ENCODE results near the gene IL1RN. TPM values are rescaled to one million over a fixed set of nuclear protein-coding genes. Genes with fewer than 3 reads are reported as not detected.
A peak's percentile ranks its signal among the peaks of the same experiment; 100 is the strongest.

IL1RN gene
- total RNA-seq, 1 donor from 2014 or later, result not detected

- Mint-ChIP-seq H3K27ac (ENCODE audit: unreplicated experiment) (no peak overlapping the region), H3K27me3 (ENCODE audit: unreplicated experiment) (peaks cover 45% of the 10 kb centered on the region), H3K4me3 (ENCODE audit: unreplicated experiment) (no peak overlapping the region), H3K4me1 (ENCODE audit: unreplicated experiment) (no peaks in the 10 kb centered on the region), H3K36me3 (ENCODE audit: unreplicated experiment) (no peaks in the 10 kb centered on the region), H3K9me3 (ENCODE audit: unreplicated experiment) (no peaks in the 10 kb centered on the region)
- TF ChIP-seq, protein P1, sequence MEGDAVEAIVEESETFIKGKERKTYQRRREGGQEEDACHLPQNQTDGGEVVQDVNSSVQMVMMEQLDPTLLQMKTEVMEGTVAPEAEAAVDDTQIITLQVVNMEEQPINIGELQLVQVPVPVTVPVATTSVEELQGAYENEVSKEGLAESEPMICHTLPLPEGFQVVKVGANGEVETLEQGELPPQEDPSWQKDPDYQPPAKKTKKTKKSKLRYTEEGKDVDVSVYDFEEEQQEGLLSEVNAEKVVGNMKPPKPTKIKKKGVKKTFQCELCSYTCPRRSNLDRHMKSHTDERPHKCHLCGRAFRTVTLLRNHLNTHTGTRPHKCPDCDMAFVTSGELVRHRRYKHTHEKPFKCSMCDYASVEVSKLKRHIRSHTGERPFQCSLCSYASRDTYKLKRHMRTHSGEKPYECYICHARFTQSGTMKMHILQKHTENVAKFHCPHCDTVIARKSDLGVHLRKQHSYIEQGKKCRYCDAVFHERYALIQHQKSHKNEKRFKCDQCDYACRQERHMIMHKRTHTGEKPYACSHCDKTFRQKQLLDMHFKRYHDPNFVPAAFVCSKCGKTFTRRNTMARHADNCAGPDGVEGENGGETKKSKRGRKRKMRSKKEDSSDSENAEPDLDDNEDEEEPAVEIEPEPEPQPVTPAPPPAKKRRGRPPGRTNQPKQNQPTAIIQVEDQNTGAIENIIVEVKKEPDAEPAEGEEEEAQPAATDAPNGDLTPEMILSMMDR (IDR thresholded peaks at IDR 0.05), result no peak
- peak; percentile 70 for DNase-seq (ENCODE audit: extremely low spot score, unreplicated experiment)
Measured at GRCh38 chr2:113117541-113118262, 9.7 kb upstream of the IL1RN start.

DNA sequence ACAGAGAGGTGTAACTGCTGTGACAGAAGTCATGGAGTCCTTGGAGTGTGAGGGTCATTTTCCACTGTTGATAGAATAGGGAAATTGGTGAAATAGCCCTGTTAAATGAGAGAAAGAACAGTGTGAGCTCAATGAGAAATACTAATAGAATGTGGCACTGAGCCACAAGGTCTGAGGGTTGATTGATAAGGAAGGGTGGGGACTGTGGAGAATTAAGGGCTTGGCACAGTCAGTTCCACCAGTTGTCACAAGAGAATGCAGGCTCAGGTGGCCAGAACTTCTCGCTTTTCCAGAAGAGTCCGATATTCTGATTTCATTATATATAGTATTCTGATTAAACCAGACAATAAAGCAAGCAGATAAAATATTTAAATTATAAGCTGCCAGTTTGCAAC, 9.1 kb upstream of the IL1RN start:
- TF ChIP-seq, protein P1 (IDR thresholded peaks at IDR 0.05), result no peak
- no peaks in the 10 kb centered on the region for H3K4me1 Mint-ChIP-seq (ENCODE audit: unreplicated experiment)
- no peaks in the 10 kb centered on the region for H3K36me3 Mint-ChIP-seq (ENCODE audit: unreplicated experiment)
- peaks cover 48% of the 10 kb centered on the region for H3K27me3 Mint-ChIP-seq (ENCODE audit: unreplicated experiment)
- no peaks in the 10 kb centered on the region for H3K9me3 Mint-ChIP-seq (ENCODE audit: unreplicated experiment)
- DNase-seq (ENCODE audit: extremely low spot score, unreplicated experiment), result no peak
- H3K27ac Mint-ChIP-seq (ENCODE audit: unreplicated experiment), result no peak overlapping the region
- no peak overlapping the region for H3K4me3 Mint-ChIP-seq (ENCODE audit: unreplicated experiment)

GRCh38 chr2:113119111-113119510, 8.3 kb upstream of the IL1RN start:
- Mint-ChIP-seq H3K4me3 (ENCODE audit: unreplicated experiment) (no peak overlapping the region), H3K9me3 (ENCODE audit: unreplicated experiment) (no peaks in the 10 kb centered on the region), H3K27me3 (ENCODE audit: unreplicated experiment) (peaks cover 55% of the 10 kb centered on the region), H3K27ac (ENCODE audit: unreplicated experiment) (no peak overlapping the region), H3K4me1 (ENCODE audit: unreplicated experiment) (no peaks in the 10 kb centered on the region), H3K36me3 (ENCODE audit: unreplicated experiment) (no peaks in the 10 kb centered on the region)
- DNase-seq (ENCODE audit: extremely low spot score, unreplicated experiment), result no peak
- TF ChIP-seq, protein P1 (IDR thresholded peaks at IDR 0.05), result no peak

GRCh38 chr2:113120861-113121260, 6.5 kb upstream of the IL1RN start:
- no peak overlapping the region for H3K27ac Mint-ChIP-seq (ENCODE audit: unreplicated experiment)
- H3K36me3 Mint-ChIP-seq (ENCODE audit: unreplicated experiment), result no peaks in the 10 kb centered on the region
- no peaks in the 10 kb centered on the region for H3K9me3 Mint-ChIP-seq (ENCODE audit: unreplicated experiment)
- TF ChIP-seq, protein P1 (IDR thresholded peaks at IDR 0.05), result no peak
- DNase-seq (ENCODE audit: extremely low spot score, unreplicated experiment), result no peak
- H3K27me3 Mint-ChIP-seq (ENCODE audit: unreplicated experiment), result peaks cover 58% of the 10 kb centered on the region
- H3K4me3 Mint-ChIP-seq (ENCODE audit: unreplicated experiment), result no peak overlapping the region
- no peaks in the 10 kb centered on the region for H3K4me1 Mint-ChIP-seq (ENCODE audit: unreplicated experiment)

DNA sequence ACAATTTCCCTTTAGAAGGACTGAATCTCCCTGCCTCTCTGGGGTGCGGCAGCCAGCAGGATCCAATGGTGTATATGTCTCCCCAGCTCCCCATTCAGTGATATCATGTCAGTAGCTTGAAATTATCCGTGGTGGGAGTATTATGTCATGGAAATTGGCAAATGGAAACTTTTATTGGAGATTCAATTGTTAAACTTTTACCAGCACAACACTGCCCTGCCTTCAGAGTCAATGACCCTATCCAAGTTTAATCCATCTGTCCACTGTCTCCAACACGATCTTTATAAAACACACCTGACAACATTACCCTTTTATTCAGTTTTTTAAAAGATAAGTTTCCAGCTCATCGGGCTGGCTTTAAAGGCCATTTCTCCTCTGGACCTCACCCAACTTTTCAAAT, 5.0 kb upstream of the IL1RN start:
- Mint-ChIP-seq H3K27ac (ENCODE audit: unreplicated experiment) (no peak overlapping the region), H3K27me3 (ENCODE audit: unreplicated experiment) (peaks cover 67% of the 10 kb centered on the region), H3K4me1 (ENCODE audit: unreplicated experiment) (no peaks in the 10 kb centered on the region), H3K36me3 (ENCODE audit: unreplicated experiment) (no peaks in the 10 kb centered on the region), H3K4me3 (ENCODE audit: unreplicated experiment) (no peak overlapping the region), H3K9me3 (ENCODE audit: unreplicated experiment) (no peaks in the 10 kb centered on the region)
- DNase-seq (ENCODE audit: extremely low spot score, unreplicated experiment), result peak; percentile 23
- TF ChIP-seq, protein P1 (IDR thresholded peaks at IDR 0.05), result no peak

All from osteocyte (in vitro differentiated cells).